ENCODE measurements around the gene FLYWCH2. TPM values are rescaled to one million over a fixed set of nuclear protein-coding genes. Genes with fewer than 3 reads are reported as not detected.

FLYWCH2 gene
- total RNA-seq, 2 experiments from 2014 or later: 23.9 to 38.7 TPM

DNA sequence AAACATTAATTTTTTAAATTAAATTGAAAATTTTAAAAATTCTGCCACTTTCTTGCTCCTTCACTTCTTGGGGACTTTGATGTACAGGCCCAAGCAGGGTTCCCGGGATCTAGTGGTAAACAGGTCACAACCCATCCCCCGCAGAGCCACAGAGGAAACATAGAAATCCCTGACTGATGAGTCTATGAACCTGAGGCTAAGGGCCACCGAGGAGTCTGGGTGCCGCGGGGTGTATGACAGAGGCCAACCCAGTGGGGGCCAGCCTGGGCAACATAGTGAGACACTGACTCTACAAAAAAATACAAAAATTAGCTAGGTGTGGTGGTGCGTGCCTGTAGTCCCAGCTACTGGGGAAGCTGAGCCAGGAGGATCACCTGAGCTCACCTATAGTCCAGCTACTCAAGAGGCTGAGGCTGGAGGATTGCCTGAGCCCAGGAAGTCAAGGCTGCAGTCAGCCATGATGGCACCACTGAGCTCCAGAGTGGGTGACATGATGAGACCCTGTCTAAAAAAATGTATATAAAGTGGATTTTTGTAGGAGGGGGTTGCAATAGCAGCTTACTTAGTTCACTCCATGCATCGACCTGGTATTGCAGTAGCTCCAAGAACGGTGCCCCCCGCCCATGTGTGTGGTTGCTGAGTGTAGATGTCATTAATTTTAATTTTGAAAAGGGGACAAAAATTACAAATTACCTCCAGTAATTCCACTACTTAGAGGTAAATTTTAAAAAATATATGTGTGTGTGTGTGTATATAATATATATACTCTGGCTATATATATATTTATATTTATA is 19.5 kb downstream of the FLYWCH2 start:
- no peaks in the 10 kb centered on the region for H3K79me2 ChIP-seq (ENCODE audit: insufficient read depth, low read depth, low read length)
- H3K9me2 ChIP-seq (ENCODE audit: insufficient read depth, low read length): no peaks in the 10 kb centered on the region
- peaks cover 19% of the 10 kb centered on the region for H3K4me1 ChIP-seq (ENCODE audit: insufficient read depth, low read length, poor library complexity, severe bottlenecking)
- H3K4me2 ChIP-seq (ENCODE audit: low read length): no peak overlapping the region
- no TSS peak for BruUV-seq (replicated peaks)
- no peaks in the 10 kb centered on the region for H3K9me3 ChIP-seq (ENCODE audit: low read length)
- no peak overlapping the region for H3K27ac ChIP-seq (ENCODE audit: low read depth, low read length, poor library complexity, severe bottlenecking)
- DNase-seq (ENCODE audit: low spot score): no peak
- TF ChIP-seq, protein P1, sequence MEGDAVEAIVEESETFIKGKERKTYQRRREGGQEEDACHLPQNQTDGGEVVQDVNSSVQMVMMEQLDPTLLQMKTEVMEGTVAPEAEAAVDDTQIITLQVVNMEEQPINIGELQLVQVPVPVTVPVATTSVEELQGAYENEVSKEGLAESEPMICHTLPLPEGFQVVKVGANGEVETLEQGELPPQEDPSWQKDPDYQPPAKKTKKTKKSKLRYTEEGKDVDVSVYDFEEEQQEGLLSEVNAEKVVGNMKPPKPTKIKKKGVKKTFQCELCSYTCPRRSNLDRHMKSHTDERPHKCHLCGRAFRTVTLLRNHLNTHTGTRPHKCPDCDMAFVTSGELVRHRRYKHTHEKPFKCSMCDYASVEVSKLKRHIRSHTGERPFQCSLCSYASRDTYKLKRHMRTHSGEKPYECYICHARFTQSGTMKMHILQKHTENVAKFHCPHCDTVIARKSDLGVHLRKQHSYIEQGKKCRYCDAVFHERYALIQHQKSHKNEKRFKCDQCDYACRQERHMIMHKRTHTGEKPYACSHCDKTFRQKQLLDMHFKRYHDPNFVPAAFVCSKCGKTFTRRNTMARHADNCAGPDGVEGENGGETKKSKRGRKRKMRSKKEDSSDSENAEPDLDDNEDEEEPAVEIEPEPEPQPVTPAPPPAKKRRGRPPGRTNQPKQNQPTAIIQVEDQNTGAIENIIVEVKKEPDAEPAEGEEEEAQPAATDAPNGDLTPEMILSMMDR (conservative IDR thresholded peaks at IDR 0.05; ENCODE audit: low read length): no peak
- no peak for TF ChIP-seq EZH2phosphoT487 (IDR thresholded peaks at IDR 0.05; ENCODE audit: borderline replicate concordance, low read depth, low read length)
- intact Hi-C loops (cut with micrococcal nuclease; ENCODE audit: unreplicated experiment): no loop called here
- ChIA-PET CTCF (ENCODE audit: unreplicated experiment) (no interaction called here), POLR2A (interaction anchor here (0.5 to 0.7 kb wide), 4 partner anchors 12 to 456 kb away, joined by 3 to 5 read pairs (median 3); partner anchors contain the start of gene FLYWCH2)
- H3K36me3 ChIP-seq (ENCODE audit: insufficient read depth, low read length): no peaks in the 10 kb centered on the region
- no peak overlapping the region for H3K4me3 ChIP-seq (ENCODE audit: low read depth, low read length, poor library complexity, severe bottlenecking)
- no peaks in the 10 kb centered on the region for H4K20me1 ChIP-seq (ENCODE audit: insufficient read depth, low read length)
- H2AFZ ChIP-seq (ENCODE audit: low read length): no peak overlapping the region

DNA sequence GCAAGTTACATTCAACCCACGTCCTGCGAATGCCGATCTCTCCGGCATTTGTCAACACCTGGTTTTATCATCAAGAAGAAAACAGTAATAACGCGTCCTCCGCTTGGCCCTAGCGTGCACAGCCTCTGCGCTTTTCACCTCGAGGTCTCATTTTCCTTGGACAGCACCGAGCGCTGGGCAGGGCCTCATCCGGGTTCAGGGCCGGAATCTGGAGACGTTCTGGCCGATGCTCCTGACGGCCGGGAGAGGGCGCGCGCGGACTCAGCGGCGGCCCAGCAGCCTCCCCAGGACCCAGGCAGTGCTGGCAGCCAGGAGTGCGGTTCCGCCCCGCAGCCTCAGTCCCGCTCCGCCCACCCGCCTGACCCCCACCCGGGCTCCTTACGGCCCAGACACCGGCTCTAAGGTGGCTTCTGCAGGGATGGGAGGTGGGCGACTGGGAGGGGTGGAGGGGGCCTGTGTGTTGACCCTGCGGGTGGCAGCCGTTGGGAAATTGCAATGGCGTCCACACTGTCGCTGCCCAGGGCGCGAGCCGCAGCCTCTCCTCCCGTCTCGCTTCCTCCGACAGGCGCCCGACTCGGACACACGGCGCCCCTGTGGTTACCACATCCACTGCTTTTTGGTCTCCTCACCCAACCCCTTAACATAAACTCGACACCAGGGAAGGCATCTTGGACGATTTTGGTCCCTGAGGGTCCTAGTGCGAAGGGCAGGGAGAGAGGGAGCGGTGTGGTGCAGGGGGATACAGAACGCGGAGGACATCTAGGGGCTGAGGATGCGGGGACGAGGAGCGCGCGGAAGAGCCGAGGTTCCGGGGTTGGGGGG is 21.3 kb downstream of the FLYWCH2 start:
- H3K4me2 ChIP-seq (ENCODE audit: low read length): peak overlapping the region; percentile 99
- intact Hi-C loops (cut with micrococcal nuclease; ENCODE audit: unreplicated experiment): no loop called here
- no peaks in the 10 kb centered on the region for H3K9me3 ChIP-seq (ENCODE audit: low read length)
- peak; percentile 85 for DNase-seq (ENCODE audit: low spot score)
- no peaks in the 10 kb centered on the region for H3K9me2 ChIP-seq (ENCODE audit: insufficient read depth, low read length)
- no peaks in the 10 kb centered on the region for H3K79me2 ChIP-seq (ENCODE audit: insufficient read depth, low read depth, low read length)
- no TSS peak for BruUV-seq (replicated peaks)
- CTCF ChIA-PET (ENCODE audit: unreplicated experiment): no interaction called here
- H3K4me1 ChIP-seq (ENCODE audit: insufficient read depth, low read length, poor library complexity, severe bottlenecking): peaks cover 15% of the 10 kb centered on the region
- H2AFZ ChIP-seq (ENCODE audit: low read length): peak overlapping the region; percentile 70
- H3K27ac ChIP-seq (ENCODE audit: low read depth, low read length, poor library complexity, severe bottlenecking): peak overlapping the region; percentile 51
- TF ChIP-seq, protein P1 (conservative IDR thresholded peaks at IDR 0.05; ENCODE audit: low read length): peak; percentile 90
- TF ChIP-seq EZH2phosphoT487 (IDR thresholded peaks at IDR 0.05; ENCODE audit: borderline replicate concordance, low read depth, low read length): no peak
- H3K36me3 ChIP-seq (ENCODE audit: insufficient read depth, low read length): no peaks in the 10 kb centered on the region
- H3K4me3 ChIP-seq (ENCODE audit: low read depth, low read length, poor library complexity, severe bottlenecking): peak overlapping the region; percentile 77
- POLR2A ChIA-PET: no interaction called here
- no peaks in the 10 kb centered on the region for H4K20me1 ChIP-seq (ENCODE audit: insufficient read depth, low read length)

Data from OCI-LY7 (cell line).